ENCODE data around the gene ZHX3.

The ZHX3 gene

GRCh38 chr20:41352106-41352505, 34.6 kb upstream of the ZHX3 start:
- Histone ChIP-seq H3K27ac (ENCODE audit: low read length) (no peak overlapping the region), H3K9ac (ENCODE audit: low read length in 2 of 2) (no peak overlapping the region), H3K36me3 (ENCODE audit: control insufficient read depth in 2 of 2, insufficient read depth in 2 of 2, low read length in 2 of 2) (no peaks in the 10 kb centered on the region), H3K9me3 (ENCODE audit: control insufficient read depth in 2 of 2, low read length in 2 of 2) (no peaks in the 10 kb centered on the region), H3K27me3 (ENCODE audit: control insufficient read depth in 1 of 2, insufficient read depth in 2 of 2, low read length in 2 of 2) (no peaks in the 10 kb centered on the region), H3K4me3 (ENCODE audit: low read length in 2 of 2) (no peak overlapping the region), H3K4me1 (ENCODE audit: control insufficient read depth, insufficient read depth, low read length) (no peaks in the 10 kb centered on the region)

- Histone ChIP-seq H3K27ac (ENCODE audit: low read length) (no peak overlapping the region), H3K9ac (ENCODE audit: low read length in 2 of 2) (no peak overlapping the region), H3K4me3 (ENCODE audit: low read length in 2 of 2) (no peak overlapping the region), H3K27me3 (ENCODE audit: control insufficient read depth in 1 of 2, insufficient read depth in 2 of 2, low read length in 2 of 2) (no peaks in the 10 kb centered on the region), H3K36me3 (ENCODE audit: control insufficient read depth in 2 of 2, insufficient read depth in 2 of 2, low read length in 2 of 2) (no peaks in the 10 kb centered on the region), H3K9me3 (ENCODE audit: control insufficient read depth in 2 of 2, low read length in 2 of 2) (no peaks in the 10 kb centered on the region), H3K4me1 (ENCODE audit: control insufficient read depth, insufficient read depth, low read length) (no peaks in the 10 kb centered on the region)
Measured at GRCh38 chr20:41350408-41350962, 33.0 kb upstream of the ZHX3 start.

- Histone ChIP-seq H3K27me3 (ENCODE audit: control insufficient read depth in 1 of 2, insufficient read depth in 2 of 2, low read length in 2 of 2) (no peaks in the 10 kb centered on the region), H3K4me1 (ENCODE audit: control insufficient read depth, insufficient read depth, low read length) (no peaks in the 10 kb centered on the region), H3K4me3 (ENCODE audit: low read length in 2 of 2) (no peak overlapping the region), H3K36me3 (ENCODE audit: control insufficient read depth in 2 of 2, insufficient read depth in 2 of 2, low read length in 2 of 2) (no peaks in the 10 kb centered on the region), H3K9ac (ENCODE audit: low read length in 2 of 2) (no peak overlapping the region), H3K9me3 (ENCODE audit: control insufficient read depth in 2 of 2, low read length in 2 of 2) (no peaks in the 10 kb centered on the region), H3K27ac (ENCODE audit: low read length) (no peak overlapping the region)
Measured at GRCh38 chr20:41349943-41350342, 32.4 kb upstream of the ZHX3 start.

GRCh38 chr20:41349266-41349665, 31.7 kb upstream of the ZHX3 start:
- no peak overlapping the region for H3K27ac ChIP-seq (ENCODE audit: low read length)

GRCh38 chr20:41348430-41349172, 31.1 kb upstream of the ZHX3 start:
- no peak overlapping the region for H3K27ac ChIP-seq (ENCODE audit: low read length)
- H3K36me3 ChIP-seq (ENCODE audit: control insufficient read depth in 2 of 2, insufficient read depth in 2 of 2, low read length in 2 of 2) = no peaks in the 10 kb centered on the region
- no peaks in the 10 kb centered on the region for H3K27me3 ChIP-seq (ENCODE audit: control insufficient read depth in 1 of 2, insufficient read depth in 2 of 2, low read length in 2 of 2)
- no peaks in the 10 kb centered on the region for H3K4me1 ChIP-seq (ENCODE audit: control insufficient read depth, insufficient read depth, low read length)
- H3K9ac ChIP-seq (ENCODE audit: low read length in 2 of 2) = no peak overlapping the region
- no peak overlapping the region for H3K4me3 ChIP-seq (ENCODE audit: low read length in 2 of 2)
- no peaks in the 10 kb centered on the region for H3K9me3 ChIP-seq (ENCODE audit: control insufficient read depth in 2 of 2, low read length in 2 of 2)

More at GRCh38 chr20:41349266-41349665, 31.7 kb upstream of the ZHX3 start:
- H3K9ac ChIP-seq (ENCODE audit: low read length in 2 of 2) = no peak overlapping the region
- no peaks in the 10 kb centered on the region for H3K4me1 ChIP-seq (ENCODE audit: control insufficient read depth, insufficient read depth, low read length)
- no peaks in the 10 kb centered on the region for H3K9me3 ChIP-seq (ENCODE audit: control insufficient read depth in 2 of 2, low read length in 2 of 2)
- H3K27me3 ChIP-seq (ENCODE audit: control insufficient read depth in 1 of 2, insufficient read depth in 2 of 2, low read length in 2 of 2) = no peaks in the 10 kb centered on the region
- no peak overlapping the region for H3K4me3 ChIP-seq (ENCODE audit: low read length in 2 of 2)
- H3K36me3 ChIP-seq (ENCODE audit: control insufficient read depth in 2 of 2, insufficient read depth in 2 of 2, low read length in 2 of 2) = no peaks in the 10 kb centered on the region

GRCh38 chr20:41347523-41348429, 30.2 kb upstream of the ZHX3 start:
- H3K36me3 ChIP-seq (ENCODE audit: control insufficient read depth in 2 of 2, insufficient read depth in 2 of 2, low read length in 2 of 2) = no peaks in the 10 kb centered on the region
- H3K9ac ChIP-seq (ENCODE audit: low read length in 2 of 2) = no peak overlapping the region

GRCh38 chr20:41345729-41346067, 28.2 kb upstream of the ZHX3 start:
- Histone ChIP-seq H3K9ac (ENCODE audit: low read length in 2 of 2) (no peak overlapping the region), H3K36me3 (ENCODE audit: control insufficient read depth in 2 of 2, insufficient read depth in 2 of 2, low read length in 2 of 2) (no peaks in the 10 kb centered on the region)

More at GRCh38 chr20:41347523-41348429, 30.2 kb upstream of the ZHX3 start:
- Histone ChIP-seq H3K27ac (ENCODE audit: low read length) (no peak overlapping the region), H3K4me3 (ENCODE audit: low read length in 2 of 2) (no peak overlapping the region), H3K9me3 (ENCODE audit: control insufficient read depth in 2 of 2, low read length in 2 of 2) (no peaks in the 10 kb centered on the region), H3K27me3 (ENCODE audit: control insufficient read depth in 1 of 2, insufficient read depth in 2 of 2, low read length in 2 of 2) (no peaks in the 10 kb centered on the region), H3K4me1 (ENCODE audit: control insufficient read depth, insufficient read depth, low read length) (no peaks in the 10 kb centered on the region)

GRCh38 chr20:41344938-41345728, 27.6 kb upstream of the ZHX3 start:
- H3K9me3 ChIP-seq (ENCODE audit: control insufficient read depth in 2 of 2, low read length in 2 of 2) = no peaks in the 10 kb centered on the region
- no peak overlapping the region for H3K4me3 ChIP-seq (ENCODE audit: low read length in 2 of 2)
- H3K4me1 ChIP-seq (ENCODE audit: control insufficient read depth, insufficient read depth, low read length) = peaks cover 12% of the 10 kb centered on the region
- no peaks in the 10 kb centered on the region for H3K27me3 ChIP-seq (ENCODE audit: control insufficient read depth in 1 of 2, insufficient read depth in 2 of 2, low read length in 2 of 2)
- no peak overlapping the region for H3K9ac ChIP-seq (ENCODE audit: low read length in 2 of 2)
- no peak overlapping the region for H3K27ac ChIP-seq (ENCODE audit: low read length)
- H3K36me3 ChIP-seq (ENCODE audit: control insufficient read depth in 2 of 2, insufficient read depth in 2 of 2, low read length in 2 of 2) = no peaks in the 10 kb centered on the region

More at GRCh38 chr20:41345729-41346067, 28.2 kb upstream of the ZHX3 start:
- Histone ChIP-seq H3K4me3 (ENCODE audit: low read length in 2 of 2) (no peak overlapping the region), H3K27ac (ENCODE audit: low read length) (no peak overlapping the region), H3K4me1 (ENCODE audit: control insufficient read depth, insufficient read depth, low read length) (peaks cover 7% of the 10 kb centered on the region), H3K27me3 (ENCODE audit: control insufficient read depth in 1 of 2, insufficient read depth in 2 of 2, low read length in 2 of 2) (no peaks in the 10 kb centered on the region), H3K9me3 (ENCODE audit: control insufficient read depth in 2 of 2, low read length in 2 of 2) (no peaks in the 10 kb centered on the region)

- Histone ChIP-seq H3K4me1 (ENCODE audit: control insufficient read depth, insufficient read depth, low read length) (peaks cover 17% of the 10 kb centered on the region), H3K9me3 (ENCODE audit: control insufficient read depth in 2 of 2, low read length in 2 of 2) (no peaks in the 10 kb centered on the region), H3K36me3 (ENCODE audit: control insufficient read depth in 2 of 2, insufficient read depth in 2 of 2, low read length in 2 of 2) (no peaks in the 10 kb centered on the region), H3K27ac (ENCODE audit: low read length) (no peak overlapping the region), H3K27me3 (ENCODE audit: control insufficient read depth in 1 of 2, insufficient read depth in 2 of 2, low read length in 2 of 2) (no peaks in the 10 kb centered on the region), H3K4me3 (ENCODE audit: low read length in 2 of 2) (no peak overlapping the region), H3K9ac (ENCODE audit: low read length in 2 of 2) (no peak overlapping the region)
Measured at GRCh38 chr20:41344477-41344876, 26.9 kb upstream of the ZHX3 start.
